PC-9 (cell line): Measurements from ENCODE around the gene PSPN. TPM values are rescaled to one million over a fixed set of nuclear protein-coding genes. Genes with fewer than 3 reads are reported as not detected.

Source experiments
- Bru-seq: library from RNA; stranded (reverse); fragments of 400-500 nt; gene quantifications from one replicate; lab custom pipeline; 2021; lab: Mats Ljungman, UMichigan
- BruChase-seq, 2 experiments: library from RNA; stranded (reverse); fragments of 400-500 nt; gene quantifications; one replicate each; lab custom pipeline; 2021; lab: Mats Ljungman, UMichigan
- BruUV-seq: library from RNA; stranded (reverse); fragments of 400-500 nt; replicated peaks from 2 replicates; lab custom pipeline; 2021; lab: Mats Ljungman, UMichigan
- CTCF ChIA-PET: fragments of 300-600 bp; sonication (Branson Sonifier 250); formaldehyde crosslinking; loops from one replicate; lab custom pipeline; 2022; ENCODE audit warnings: antibody characterized with exemption; lab: Charles Lee
- POLR2A ChIA-PET: fragments of 300-600 bp; sonication (Branson Sonifier 250); formaldehyde crosslinking; loops from one replicate; lab custom pipeline; 2022; ENCODE audit warnings: antibody characterized with exemption; ENCODE audit not compliant: unreplicated experiment; lab: Charles Lee
- DNase-seq, 2 experiments: peaks; one replicate each; pipeline versions ENCODE4 v3.0.0 to v3.0.0-alpha.2; 2015 to 2022; ENCODE audit warnings: mixed read lengths in 1 of 2
- H2AFZ ChIP-seq: fragments of 200-600 bp; sonication (generic); 2 replicates; pipeline ENCODE4 v1.8.1; 2017; ENCODE audit warnings: antibody characterized with exemption
- H3F3A ChIP-seq: fragments of 200-600 bp; sonication (generic); 2 replicates; pipeline ENCODE4 v1.8.1; 2017; ENCODE audit warnings: antibody characterized with exemption, mild to moderate bottlenecking, low read depth; ENCODE audit not compliant: insufficient read depth
- H3K27ac ChIP-seq: fragments of 200-600 bp; sonication (generic); 2 replicates; pipeline ENCODE4 v1.6.1; 2016; ENCODE audit warnings: mixed run types
- H3K27me3 ChIP-seq: fragments of 200-600 bp; sonication (generic); 2 replicates; pipeline ENCODE4 v1.6.1; 2016; ENCODE audit warnings: low read depth, mixed run types; ENCODE audit not compliant: insufficient read depth
- H3K36me3 ChIP-seq: fragments of 200-600 bp; sonication (generic); 2 replicates; pipeline ENCODE4 v1.6.1; 2016; ENCODE audit warnings: low read depth, mixed run types
- H3K4me1 ChIP-seq: fragments of 200-600 bp; sonication (generic); replicated peaks from 2 replicates; pipeline ENCODE4 v1.6.1; 2016; ENCODE audit warnings: mixed run types; ENCODE audit not compliant: insufficient read depth
- H3K4me2 ChIP-seq: fragments of 200-600 bp; sonication (generic); 2 replicates; pipeline ENCODE4 v1.6.1; 2017; ENCODE audit warnings: mixed run types
- H3K4me3 ChIP-seq: fragments of 200-600 bp; sonication (generic); 2 replicates; pipeline ENCODE4 v1.6.1; 2016; ENCODE audit warnings: mixed run types
- H3K79me2 ChIP-seq: fragments of 200-600 bp; sonication (generic); 2 replicates; pipeline ENCODE4 v1.6.1; 2017; ENCODE audit warnings: low read depth, mixed run types
- H3K9me2 ChIP-seq: fragments of 200-600 bp; sonication (generic); 2 replicates; pipeline ENCODE4 v1.8.1; 2017; ENCODE audit warnings: mild to moderate bottlenecking; ENCODE audit not compliant: insufficient read depth
- H3K9me3 ChIP-seq: fragments of 200-600 bp; sonication (generic); 2 replicates; pipeline ENCODE4 v1.8.1; 2016; ENCODE audit warnings: low read depth; ENCODE audit not compliant: insufficient read depth
- H4K20me1 ChIP-seq: fragments of 200-600 bp; sonication (generic); 2 replicates; pipeline ENCODE4 v1.8.1; 2017; ENCODE audit not compliant: insufficient read depth
- EZH2 ChIP-seq: fragments of 200-600 bp; sonication (generic); IDR thresholded peaks from 2 replicates; pipeline ENCODE4 v1.8.0; 2017; ENCODE audit warnings: antibody characterized with exemption, low read depth
- intact Hi-C: fragments of 100-400 bp; cut with micrococcal nuclease; formaldehyde crosslinking; loops from one replicate; pipeline ENCODE4 v1.10.0; 2022; ENCODE audit not compliant: unreplicated experiment
- long read RNA-seq: library from polyadenylated mRNA; stranded (forward); transcript quantifications from one replicate; pipeline ENCODE4 v2.0.0, GENCODE V29; 2022
- total RNA-seq: library from RNA; stranded (reverse); gene quantifications from 2 replicates; pipeline ENCODE4 v1.2.3, GENCODE V29; 2021
- TF ChIP-seq, protein P1 (sequence below): fragments of 200-600 bp; sonication (generic); conservative IDR thresholded peaks from 2 replicates; pipeline ENCODE4 v1.6.1; 2017; ENCODE audit warnings: mixed run types, antibody characterized with exemption, mild to moderate bottlenecking, moderate library complexity

PSPN gene, protein sequence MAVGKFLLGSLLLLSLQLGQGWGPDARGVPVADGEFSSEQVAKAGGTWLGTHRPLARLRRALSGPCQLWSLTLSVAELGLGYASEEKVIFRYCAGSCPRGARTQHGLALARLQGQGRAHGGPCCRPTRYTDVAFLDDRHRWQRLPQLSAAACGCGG
- total RNA-seq, result 1.3 TPM in 2 replicates
- percentile 41 among the genes with signal in this experiment for Bru-seq, nascent RNA
- percentile 46 among the genes with signal in this experiment for BruChase-seq, experiment 1, labeled RNA remaining after a 2-hour chase
- percentile 55 among the genes with signal in this experiment for BruChase-seq, experiment 2, labeled RNA remaining after a 6-hour chase
- long read RNA-seq, partial matches to known transcripts, result 0 of 1 reads
- long read RNA-seq, other reads (novel, unspliced or antisense), result 0 of 1 reads

DNA sequence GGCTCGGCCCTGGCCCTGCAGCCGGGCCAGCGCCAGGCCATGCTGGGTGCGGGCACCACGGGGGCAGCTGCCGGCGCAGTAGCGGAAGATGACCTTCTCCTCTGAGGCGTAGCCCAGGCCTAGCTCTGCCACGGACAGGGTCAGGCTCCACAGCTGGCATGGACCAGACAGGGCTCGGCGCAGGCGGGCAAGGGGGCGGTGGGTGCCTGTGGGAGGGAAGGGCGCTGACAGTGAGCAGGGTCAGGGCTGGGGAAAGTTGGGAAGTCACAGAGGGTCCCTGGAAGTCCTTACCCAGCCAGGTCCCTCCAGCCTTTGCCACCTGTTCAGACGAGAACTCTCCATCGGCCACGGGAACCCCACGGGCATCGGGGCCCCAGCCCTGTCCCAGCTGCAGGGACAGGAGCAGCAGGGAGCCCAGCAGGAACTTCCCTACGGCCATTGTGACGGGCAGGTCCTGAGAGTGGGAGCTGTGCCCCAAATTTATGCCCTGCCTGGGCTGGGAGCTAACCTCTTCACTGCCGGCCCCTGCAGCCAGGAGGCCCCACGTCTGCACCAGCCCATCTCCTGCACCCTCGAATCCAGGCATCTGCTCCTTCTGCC, at the start of gene PSPN:
PSPN (minus strand) TSS at position 523 of the 600 bp plus-strand sequence; CDS start at position 439, 84 bp downstream.
- Histone ChIP-seq H3K4me2 (no peak within 1 kb of the TSS), H3K79me2 (no peaks in the 10 kb centered on the region), H2AFZ (no peak within 1 kb of the TSS), H3K4me3 (no peak within 1 kb of the TSS), H4K20me1 (no peaks in the 10 kb centered on the region), H3K27me3 (no peaks in the 10 kb centered on the region), H3K9me2 (no peaks in the 10 kb centered on the region), H3K27ac (no peak within 1 kb of the TSS), H3F3A (0 out of 2 replicates have a peak, but pooled peaks cover 3% of the 10 kb centered on the region), H3K4me1 (no peaks in the 10 kb centered on the region), H3K9me3 (no peaks in the 10 kb centered on the region), H3K36me3 (no peaks in the 10 kb centered on the region)
- POLR2A ChIA-PET, result no interaction called here
- no peak for DNase-seq
- no peak for TF ChIP-seq EZH2
- TF ChIP-seq, protein P1, sequence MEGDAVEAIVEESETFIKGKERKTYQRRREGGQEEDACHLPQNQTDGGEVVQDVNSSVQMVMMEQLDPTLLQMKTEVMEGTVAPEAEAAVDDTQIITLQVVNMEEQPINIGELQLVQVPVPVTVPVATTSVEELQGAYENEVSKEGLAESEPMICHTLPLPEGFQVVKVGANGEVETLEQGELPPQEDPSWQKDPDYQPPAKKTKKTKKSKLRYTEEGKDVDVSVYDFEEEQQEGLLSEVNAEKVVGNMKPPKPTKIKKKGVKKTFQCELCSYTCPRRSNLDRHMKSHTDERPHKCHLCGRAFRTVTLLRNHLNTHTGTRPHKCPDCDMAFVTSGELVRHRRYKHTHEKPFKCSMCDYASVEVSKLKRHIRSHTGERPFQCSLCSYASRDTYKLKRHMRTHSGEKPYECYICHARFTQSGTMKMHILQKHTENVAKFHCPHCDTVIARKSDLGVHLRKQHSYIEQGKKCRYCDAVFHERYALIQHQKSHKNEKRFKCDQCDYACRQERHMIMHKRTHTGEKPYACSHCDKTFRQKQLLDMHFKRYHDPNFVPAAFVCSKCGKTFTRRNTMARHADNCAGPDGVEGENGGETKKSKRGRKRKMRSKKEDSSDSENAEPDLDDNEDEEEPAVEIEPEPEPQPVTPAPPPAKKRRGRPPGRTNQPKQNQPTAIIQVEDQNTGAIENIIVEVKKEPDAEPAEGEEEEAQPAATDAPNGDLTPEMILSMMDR, result no peak
- no TSS peak for BruUV-seq
- CTCF ChIA-PET, result no interaction called here
- intact Hi-C loops, result no loop called here

DNA sequence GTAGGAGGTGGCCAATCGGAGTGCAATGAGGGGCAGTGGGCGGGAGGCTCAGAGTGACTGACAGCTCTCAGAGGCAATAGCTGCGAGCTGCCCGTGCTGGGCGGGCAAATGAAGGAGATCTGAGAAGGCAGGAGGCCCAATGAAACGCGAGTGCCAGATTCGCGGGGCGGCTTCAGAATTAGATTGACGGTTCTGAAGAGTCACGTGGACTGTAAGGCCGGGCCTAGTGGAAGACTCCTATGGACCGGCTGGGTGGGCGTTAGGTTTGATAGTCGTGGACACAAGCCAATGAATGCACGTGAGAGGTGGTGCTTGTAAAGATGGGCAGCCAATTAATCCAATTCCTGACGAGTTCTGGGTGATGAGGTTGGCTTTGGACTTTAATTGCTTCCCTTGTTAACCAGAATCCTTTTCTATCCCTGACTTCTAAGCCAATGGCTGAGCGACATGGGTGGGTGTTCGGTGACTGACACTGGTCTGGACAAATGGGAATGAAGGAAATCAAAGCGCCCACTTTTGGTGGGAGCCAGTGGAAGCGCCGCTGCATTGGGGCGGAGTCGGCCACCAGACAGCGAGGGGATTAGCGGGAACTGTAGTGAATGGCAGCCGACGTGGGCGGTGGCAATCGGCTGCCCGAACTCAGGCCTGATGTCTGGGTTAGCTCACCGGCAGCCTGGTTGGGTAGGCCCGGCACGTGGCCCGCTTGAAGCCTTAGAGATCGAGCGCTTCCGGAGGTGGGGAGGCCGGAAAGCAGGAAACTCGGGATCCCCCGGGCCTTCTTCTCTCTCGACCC, 49.4 kb upstream of the PSPN start:
- no peaks in the 10 kb centered on the region for H3K9me2 ChIP-seq
- H3K27ac ChIP-seq, result peak overlapping the region; percentile 18; the same call in 1 of the 2 replicates
- no peaks in the 10 kb centered on the region for H3K27me3 ChIP-seq
- TF ChIP-seq, protein P1, result no peak
- TF ChIP-seq EZH2, result no peak
- POLR2A ChIA-PET, result interaction anchor here (0.6 to 1.1 kb wide), 5 partner anchors 31 to 951 kb away, joined by 3 to 6 read pairs (median 4); partner anchors contain the start of gene TNFSF9
- no peak overlapping the region for H3K4me3 ChIP-seq
- peak overlapping the region; percentile 73 for H2AFZ ChIP-seq
- CTCF ChIA-PET, result interaction anchor here (0.6 kb wide), 1 partner anchor 53 kb away, joined by 3 read pairs; the partner anchor contains the start of gene ALKBH7
- H4K20me1 ChIP-seq, result peaks cover 38% of the 10 kb centered on the region
- H3K4me1 ChIP-seq, result peaks cover 10% of the 10 kb centered on the region
- H3K79me2 ChIP-seq, result peaks cover 40% of the 10 kb centered on the region
- DNase-seq, result peak; percentile 97 to 98
- H3F3A ChIP-seq, result no peaks in the 10 kb centered on the region
- H3K4me2 ChIP-seq, result peak overlapping the region; percentile 44
- BruUV-seq, result no TSS peak
- H3K36me3 ChIP-seq, result no peaks in the 10 kb centered on the region
- intact Hi-C loops, result loop anchor here (1.0 to 5.0 kb wide), 3 partner anchors 32 to 53 kb away; partner anchors contain the start of genes ALKBH7, CRB3 and GTF2F1
- no peaks in the 10 kb centered on the region for H3K9me3 ChIP-seq
